Measurements from ENCODE around the gene KIF1B.
"Not testable (repeated sequence)": the region's sequence is repeated elsewhere in the genome, so short reads cannot be mapped to it uniquely, and the experiment has no call there.

Gene KIF1B

GRCh38 chr1:10426535-10426848 is 216.1 kb downstream of the KIF1B start:
- not testable (repeated sequence) for DNase-seq (ENCODE audit: low read depth)

GRCh38 chr1:10428984-10429383 is 218.6 kb downstream of the KIF1B start:
- no peak for DNase-seq (ENCODE audit: low read depth)

- DNase-seq (ENCODE audit: low read depth): no peak
Measured at GRCh38 chr1:10429868-10430215, 219.5 kb downstream of the KIF1B start.

- DNase-seq (ENCODE audit: low read depth): peak; percentile 86
Measured at GRCh38 chr1:10430216-10431069, 220.1 kb downstream of the KIF1B start, which contains the start of gene CENPS. Gene CENPS, plus strand, starts transcription at chr1:10430433. Its CDS starts 85 bp downstream, at chr1:10430518.

Measured in stimulated activated CD8-positive, alpha-beta memory T cell treated with anti-CD3 and anti-CD28 coated beads, Interleukin-7, amount 100 ng/mL, for 24 hours (primary cell).